ENCODE measurements around the gene RRP15. TPM values are rescaled to one million over a fixed set of nuclear protein-coding genes. Genes with fewer than 3 reads are reported as not detected.

Gene RRP15
- total and polyA plus RNA-seq, 9 of the 15 experiments (the other 6 are each of a cell fraction or from before 2014, with no cell fraction given): 9.5 to 58.1 (median 29.3) TPM

- no peak for TF ChIP-seq RNF219 (CRISPR knock-in tag; IDR thresholded peaks at IDR 0.05)
- TF ChIP-seq DNMT1 (IDR thresholded peaks at IDR 0.05): no peak
- no peak for TF ChIP-seq KLF10 (CRISPR knock-in tag; IDR thresholded peaks at IDR 0.05)
- no peak for TF ChIP-seq ETV1 (tag; conservative IDR thresholded peaks at IDR 0.05; ENCODE audit: low read depth)
- no peak; the same call in 1 of the 2 replicates for TF ChIP-seq BCOR (IDR thresholded peaks at IDR 0.05)
- TF ChIP-seq HLTF (IDR thresholded peaks at IDR 0.05): no peak
- TF ChIP-seq FOSL1 (tag; conservative IDR thresholded peaks at IDR 0.05): peak; percentile 52
- no peak for TF ChIP-seq NEUROD1 (IDR thresholded peaks at IDR 0.05; ENCODE audit: borderline replicate concordance, low read depth, low read length, partially characterized antibody)
- 0 out of 2 replicates have a peak, but pooled peaks have one; percentile 19 for TF ChIP-seq ZFP1 (CRISPR knock-in tag; IDR thresholded peaks at IDR 0.05)
- TF ChIP-seq FOS (IDR thresholded peaks at IDR 0.05; ENCODE audit: extremely low read depth, insufficient read length): no peak
- peak; percentile 59; the same call in 1 of the 2 replicates for TF ChIP-seq CBX5 (IDR thresholded peaks at IDR 0.05; ENCODE audit: borderline replicate concordance, low read depth)
- TF ChIP-seq RFX1 (IDR thresholded peaks at IDR 0.05): no peak
- TF ChIP-seq ESRRA (IDR thresholded peaks at IDR 0.05; ENCODE audit: borderline replicate concordance, low read depth): peak; percentile 68; the same call in 1 of the 2 replicates
- no peak for TF ChIP-seq ETV5 (CRISPR knock-in tag; IDR thresholded peaks at IDR 0.05; ENCODE audit: low read depth)
- no peak for TF ChIP-seq HOXB6 (CRISPR knock-in tag; IDR thresholded peaks at IDR 0.05; ENCODE audit: borderline replicate concordance)
- no peak; the same call in 1 of the 2 replicates for TF ChIP-seq ZFX (CRISPR knock-in tag; IDR thresholded peaks at IDR 0.05)
- TF ChIP-seq REST (IDR thresholded peaks at IDR 0.05; ENCODE audit: borderline replicate concordance): no peak
- TF ChIP-seq REST (CRISPR knock-in tag; IDR thresholded peaks at IDR 0.05; ENCODE audit: low read depth): no peak
Observed at GRCh38 chr1:218304281-218305039, 19.4 kb downstream of the RRP15 start (continued).

Data from K562 (cell line).